Measurements from ENCODE around the gene NOXRED1. TPM values are rescaled to one million over a fixed set of nuclear protein-coding genes. Genes with fewer than 3 reads are reported as not detected.

NOXRED1 gene, protein sequence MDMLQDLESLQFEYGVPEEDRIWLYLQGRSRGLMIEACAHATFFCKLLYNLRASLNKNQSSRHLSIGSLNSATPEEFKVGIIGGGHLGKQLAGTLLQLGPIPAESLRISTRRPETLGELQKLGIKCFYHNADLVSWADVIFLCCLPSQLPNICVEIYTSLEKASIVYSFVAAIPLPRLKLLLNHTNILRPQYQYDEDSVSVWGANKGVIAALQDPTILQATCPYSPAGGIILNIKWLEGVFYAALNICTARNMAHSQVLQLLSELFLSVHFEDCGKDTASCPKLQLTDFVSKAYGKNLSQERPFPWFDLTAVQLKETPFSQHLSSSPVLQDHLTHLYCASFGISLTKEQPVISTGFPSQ
- 1 to 10 TPM; 1.1 TPM for total RNA-seq
- not detected for polyA plus RNA-seq

GRCh38 chr14:77423423-77423822 is at the start of gene NOXRED1:
Gene NOXRED1 (minus strand): TSS chr14:77423523. CDS start chr14:77422889, 634 bp downstream.
- Histone ChIP-seq H3K9me3 (ENCODE audit: control insufficient read depth in 1 of 2, low read length in 2 of 2) (peaks cover 0 to 7% of the 10 kb centered on the region in 2 donors), H3K4me1 (ENCODE audit: insufficient read depth, low read length) (no peaks in the 10 kb centered on the region), H3K27ac (ENCODE audit: low read depth, low read length) (no peak within 1 kb of the TSS), H3K27me3 (ENCODE audit: insufficient read depth, low read length) (no peaks in the 10 kb centered on the region), H3K4me3 (ENCODE audit: low read length in 2 of 2) (no peak within 1 kb of the TSS), H3K36me3 (ENCODE audit: insufficient read depth, low read length) (peaks cover 34% of the 10 kb centered on the region)
- intact Hi-C loops (cut with micrococcal nuclease), result no loop called here
- ChIA-PET POLR2A (ENCODE audit: partially characterized antibody) (no interaction called here), CTCF (ENCODE audit: partially characterized antibody) (no interaction called here)
- no peak for DNase-seq
- Mint-ChIP-seq H3K9me3 (peaks cover 0 to 43% (median 28%) of the 10 kb centered on the region in 8 donors), H3K4me3 (no peak within 1 kb of the TSS), H3K36me3 (peaks cover 75 to 78% of the 10 kb centered on the region in 2 donors), H3K27ac (no peak within 1 kb of the TSS), H3K4me1 (no peaks in the 10 kb centered on the region), H3K27me3 (no peaks in the 10 kb centered on the region)

- Histone ChIP-seq H3K27me3 (ENCODE audit: insufficient read depth, low read length) (no peaks in the 10 kb centered on the region), H3K36me3 (ENCODE audit: insufficient read depth, low read length) (peaks cover 33% of the 10 kb centered on the region), H3K9me3 (ENCODE audit: control insufficient read depth in 1 of 2, low read length in 2 of 2) (no peaks in the 10 kb centered on the region), H3K4me1 (ENCODE audit: insufficient read depth, low read length) (no peaks in the 10 kb centered on the region), H3K4me3 (ENCODE audit: low read length in 2 of 2) (no peak overlapping the region), H3K27ac (ENCODE audit: low read depth, low read length) (no peak overlapping the region)
- Mint-ChIP-seq H3K4me1 (peaks cover 0 to 5% (median 0%) of the 10 kb centered on the region in 4 donors), H3K36me3 (peaks cover 30 to 39% of the 10 kb centered on the region in 2 donors), H3K4me3 (no peak overlapping the region), H3K27ac (no peak overlapping the region), H3K9me3 (no peaks in the 10 kb centered on the region), H3K27me3 (no peaks in the 10 kb centered on the region)
- POLR2A ChIA-PET (ENCODE audit: partially characterized antibody), result no interaction called here
- intact Hi-C loops (cut with micrococcal nuclease), result no loop called here
- DNase-seq, result no peak
- CTCF ChIA-PET (ENCODE audit: partially characterized antibody), result no interaction called here
These were observed 47.0 kb upstream of the NOXRED1 start for GRCh38 chr14:77470224-77470870.

- Histone ChIP-seq H3K4me3 (ENCODE audit: low read length in 2 of 2) (no peak overlapping the region), H3K27me3 (ENCODE audit: insufficient read depth, low read length) (no peaks in the 10 kb centered on the region), H3K27ac (ENCODE audit: low read depth, low read length) (no peak overlapping the region), H3K36me3 (ENCODE audit: insufficient read depth, low read length) (peaks cover 41% of the 10 kb centered on the region), H3K4me1 (ENCODE audit: insufficient read depth, low read length) (no peaks in the 10 kb centered on the region), H3K9me3 (ENCODE audit: control insufficient read depth in 1 of 2, low read length in 2 of 2) (no peaks in the 10 kb centered on the region)
- H3K4me3 Mint-ChIP-seq, result no peak overlapping the region
- peaks cover 37 to 47% of the 10 kb centered on the region in 2 donors for H3K36me3 Mint-ChIP-seq
- H3K4me1 Mint-ChIP-seq, result peaks cover 0 to 5% (median 0%) of the 10 kb centered on the region in 4 donors
- DNase-seq, result no peak
- intact Hi-C loops (cut with micrococcal nuclease), result no loop called here
- H3K27me3 Mint-ChIP-seq, result no peaks in the 10 kb centered on the region
- POLR2A ChIA-PET (ENCODE audit: partially characterized antibody), result no interaction called here
- peak overlapping the region in 1 of 7 donors; percentile 67 for H3K27ac Mint-ChIP-seq
- no peaks in the 10 kb centered on the region for H3K9me3 Mint-ChIP-seq
- CTCF ChIA-PET (ENCODE audit: partially characterized antibody), result no interaction called here
These were observed 46.2 kb upstream of the NOXRED1 start for GRCh38 chr14:77469539-77469938.

DNA sequence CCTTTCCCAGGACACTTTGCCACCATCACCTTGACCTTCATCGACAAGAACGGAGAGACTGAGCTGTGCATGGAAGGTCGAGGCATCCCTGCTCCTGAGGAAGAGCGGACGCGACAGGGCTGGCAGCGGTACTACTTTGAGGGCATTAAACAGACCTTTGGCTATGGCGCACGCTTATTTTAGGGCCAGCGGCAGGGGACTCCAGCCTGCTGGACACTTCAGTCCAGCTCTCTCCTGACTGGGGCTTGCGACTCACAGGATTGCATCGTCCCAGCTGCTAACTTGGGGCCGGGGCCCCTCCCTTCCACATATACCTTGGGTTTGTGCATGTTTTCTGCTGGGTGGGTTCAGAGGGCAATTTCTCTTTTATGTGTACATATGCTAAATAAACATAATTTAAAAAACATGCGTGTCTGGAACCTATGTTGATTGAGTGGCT is 45.8 kb upstream of the NOXRED1 start:
- no peaks in the 10 kb centered on the region for H3K9me3 Mint-ChIP-seq
- H3K27ac Mint-ChIP-seq, result peak overlapping the region in 1 of 7 donors; percentile 77
- peaks cover 0 to 5% (median 0%) of the 10 kb centered on the region in 4 donors for H3K4me1 Mint-ChIP-seq
- peaks cover 40 to 51% of the 10 kb centered on the region in 2 donors for H3K36me3 Mint-ChIP-seq
- no peak overlapping the region for H3K27ac ChIP-seq (ENCODE audit: low read depth, low read length)
- H3K4me3 ChIP-seq (ENCODE audit: low read length in 2 of 2), result no peak overlapping the region
- H3K4me1 ChIP-seq (ENCODE audit: insufficient read depth, low read length), result no peaks in the 10 kb centered on the region
- ChIA-PET POLR2A (ENCODE audit: partially characterized antibody) (no interaction called here), CTCF (ENCODE audit: partially characterized antibody) (no interaction called here)
- H3K36me3 ChIP-seq (ENCODE audit: insufficient read depth, low read length), result peaks cover 45% of the 10 kb centered on the region
- H3K27me3 ChIP-seq (ENCODE audit: insufficient read depth, low read length), result no peaks in the 10 kb centered on the region
- no peaks in the 10 kb centered on the region for H3K9me3 ChIP-seq (ENCODE audit: control insufficient read depth in 1 of 2, low read length in 2 of 2)
- H3K4me3 Mint-ChIP-seq, result no peak overlapping the region
- no peaks in the 10 kb centered on the region for H3K27me3 Mint-ChIP-seq
- no peak for DNase-seq
- intact Hi-C loops (cut with micrococcal nuclease), result no loop called here

DNA sequence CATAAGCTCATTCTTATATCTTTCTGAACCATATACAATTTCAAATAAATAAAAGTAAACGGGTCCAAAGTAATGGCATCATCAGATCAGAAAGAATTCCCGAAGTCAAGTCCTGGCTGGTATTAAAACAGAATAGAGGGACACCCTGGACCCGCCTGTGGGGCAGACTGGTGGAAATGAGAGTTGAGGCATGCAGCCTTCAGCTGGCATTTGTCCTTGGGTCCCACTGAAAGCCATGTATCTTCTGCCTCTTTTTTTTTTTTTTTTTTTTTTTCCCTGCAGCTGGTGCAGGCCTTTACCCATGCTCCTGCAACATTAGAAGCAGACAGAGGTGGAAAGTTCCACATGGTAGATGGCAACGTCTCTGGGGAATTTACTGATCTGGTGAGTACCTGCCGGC is 44.5 kb upstream of the NOXRED1 start:
- ChIA-PET CTCF (ENCODE audit: partially characterized antibody) (interaction anchor here (1.6 kb wide), 1 partner anchor 8 kb away, joined by 5 read pairs; no protein-coding TSS in a partner anchor), POLR2A (ENCODE audit: partially characterized antibody) (no interaction called here)
- Mint-ChIP-seq H3K27ac (no peak overlapping the region), H3K27me3 (no peaks in the 10 kb centered on the region), H3K4me3 (no peak overlapping the region), H3K4me1 (peaks cover 0 to 5% (median 0%) of the 10 kb centered on the region in 4 donors), H3K9me3 (no peaks in the 10 kb centered on the region), H3K36me3 (peaks cover 46 to 60% of the 10 kb centered on the region in 2 donors)
- Histone ChIP-seq H3K27ac (ENCODE audit: low read depth, low read length) (no peak overlapping the region), H3K27me3 (ENCODE audit: insufficient read depth, low read length) (no peaks in the 10 kb centered on the region), H3K4me3 (ENCODE audit: low read length in 2 of 2) (no peak overlapping the region), H3K36me3 (ENCODE audit: insufficient read depth, low read length) (peaks cover 56% of the 10 kb centered on the region), H3K4me1 (ENCODE audit: insufficient read depth, low read length) (no peaks in the 10 kb centered on the region), H3K9me3 (ENCODE audit: control insufficient read depth in 1 of 2, low read length in 2 of 2) (no peaks in the 10 kb centered on the region)
- DNase-seq, result no peak
- intact Hi-C loops (cut with micrococcal nuclease), result no loop called here

DNA sequence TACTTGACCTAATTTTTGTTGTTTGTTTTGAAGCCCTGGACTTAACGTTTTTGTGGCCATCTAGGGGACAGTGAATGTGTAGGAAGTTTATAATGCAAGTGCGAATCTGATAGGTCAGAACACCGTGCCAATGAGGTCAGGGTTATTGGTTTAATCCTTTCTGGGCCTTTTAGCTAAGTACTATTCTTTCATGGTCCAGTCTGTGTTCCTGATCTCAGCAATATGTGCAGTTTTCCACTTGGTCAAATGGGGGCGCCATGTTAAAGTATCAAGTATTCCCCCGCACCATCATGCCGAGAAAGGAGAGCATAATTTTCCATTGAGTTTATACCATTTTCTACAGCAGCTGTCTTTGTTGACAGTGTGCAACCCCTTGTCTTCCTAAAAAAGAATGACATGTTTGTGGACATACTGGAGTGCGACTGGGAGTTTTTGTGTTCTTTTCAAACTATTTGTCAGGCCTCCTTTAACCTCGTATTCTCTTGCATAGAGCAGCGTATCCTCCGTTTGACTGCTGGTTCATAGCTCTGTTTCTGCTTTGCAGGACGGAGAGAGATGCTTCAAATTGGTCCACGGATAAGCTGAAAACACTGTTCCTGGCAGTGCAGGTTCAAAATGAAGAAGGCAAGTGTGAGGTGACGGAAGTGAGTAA is 35.9 kb upstream of the NOXRED1 start:
- intact Hi-C loops (cut with micrococcal nuclease), result loop anchor here (5.0 kb wide), 1 partner anchor 1307 kb away; the partner anchor contains the start of gene GPATCH2L
- DNase-seq, result peak; percentile 45 to 75 (median 53)
- ChIA-PET POLR2A (ENCODE audit: partially characterized antibody) (interaction anchor here (1.0 to 2.0 kb wide), 3 partner anchors 82 to 249 kb away, joined by 4 to 13 read pairs (median 5); partner anchors contain the start of genes ALKBH1, GSTZ1, POMT2 and SAMD15), CTCF (ENCODE audit: partially characterized antibody) (interaction anchor here (0.9 to 2.4 kb wide), 12 partner anchors 8 to 247 kb away, joined by 3 to 8 read pairs (median 4); partner anchors contain the start of genes GSTZ1, POMT2, SAMD15 and TMED8)
- Mint-ChIP-seq H3K27me3 (no peaks in the 10 kb centered on the region), H3K9me3 (peaks cover 0 to 4% (median 0%) of the 10 kb centered on the region in 8 donors), H3K4me1 (peaks cover 26 to 50% (median 35%) of the 10 kb centered on the region in 4 donors), H3K36me3 (peaks cover 34 to 56% of the 10 kb centered on the region in 2 donors), H3K27ac (peak overlapping the region; percentile 83 to 100 (median 94)), H3K4me3 (peak overlapping the region; percentile 100)
- peaks cover 37% of the 10 kb centered on the region for H3K36me3 ChIP-seq (ENCODE audit: insufficient read depth, low read length)
- H3K9me3 ChIP-seq (ENCODE audit: control insufficient read depth in 1 of 2, low read length in 2 of 2), result no peaks in the 10 kb centered on the region
- no peaks in the 10 kb centered on the region for H3K27me3 ChIP-seq (ENCODE audit: insufficient read depth, low read length)
- peaks cover 29% of the 10 kb centered on the region for H3K4me1 ChIP-seq (ENCODE audit: insufficient read depth, low read length)
- H3K4me3 ChIP-seq (ENCODE audit: low read length in 2 of 2), result peak overlapping the region; percentile 99 to 100
- H3K27ac ChIP-seq (ENCODE audit: low read depth, low read length), result peak overlapping the region; percentile 86
